GM19328 (cell line): Measurements from ENCODE around the gene TREH.
"Not testable (repeated sequence)": the region's sequence is repeated elsewhere in the genome, so short reads cannot be mapped to it uniquely, and the experiment has no call there.

Experiments
- ATAC-seq: cut with Tn5 transposase; IDR thresholded peaks from one replicate; pipeline ENCODE4 v1.9.1; 2021; ENCODE audit warnings: mild to moderate bottlenecking, moderate library complexity; ENCODE audit not compliant: unreplicated experiment

Gene TREH

GRCh38 chr11:118679483-118679882 lies at the start of gene TREH:
Gene TREH, minus strand, starts transcription at chr11:118679650. Its CDS starts 23 bp downstream, at chr11:118679627.
- no peak for ATAC-seq

- ATAC-seq, result not testable (repeated sequence)
These were observed 48.7 kb upstream of the TREH start for GRCh38 chr11:118728112-118728511.

- ATAC-seq, result not testable (repeated sequence)
These were observed 48.2 kb upstream of the TREH start for GRCh38 chr11:118727721-118728066.

- ATAC-seq, result not testable (repeated sequence)
These were observed 47.7 kb upstream of the TREH start for GRCh38 chr11:118727001-118727720.

- ATAC-seq, result not testable (repeated sequence)
These were observed 42.1 kb upstream of the TREH start for GRCh38 chr11:118721478-118722015.

- ATAC-seq, result not testable (repeated sequence)
These were observed 41.3 kb upstream of the TREH start for GRCh38 chr11:118720740-118721139.

- not testable (repeated sequence) for ATAC-seq
These were observed 40.6 kb upstream of the TREH start for GRCh38 chr11:118720078-118720477.

- not testable (repeated sequence) for ATAC-seq
These were observed 39.1 kb upstream of the TREH start for GRCh38 chr11:118718562-118718961.

- not testable (repeated sequence) for ATAC-seq
These were observed 38.3 kb upstream of the TREH start for GRCh38 chr11:118717733-118718132.

- ATAC-seq, result not testable (repeated sequence)
These were observed 37.8 kb upstream of the TREH start for GRCh38 chr11:118717221-118717620.

- no peak for ATAC-seq
These were observed 36.4 kb upstream of the TREH start for GRCh38 chr11:118715837-118716260.

GRCh38 chr11:118715245-118715831 lies 35.9 kb upstream of the TREH start:
- ATAC-seq, result no peak

- ATAC-seq, result no peak
These were observed 35.4 kb upstream of the TREH start for GRCh38 chr11:118714816-118715215.

GRCh38 chr11:118714416-118714815 lies 35.0 kb upstream of the TREH start:
- ATAC-seq, result not testable (repeated sequence)

GRCh38 chr11:118708296-118708695 lies 28.8 kb upstream of the TREH start:
- no peak for ATAC-seq

- ATAC-seq, result no peak
These were observed 27.0 kb upstream of the TREH start for GRCh38 chr11:118706546-118706825.

- no peak for ATAC-seq
These were observed 26.5 kb upstream of the TREH start for GRCh38 chr11:118705791-118706545.

GRCh38 chr11:118705111-118705741 lies 25.8 kb upstream of the TREH start:
- ATAC-seq, result no peak

GRCh38 chr11:118703563-118704106 lies 24.2 kb upstream of the TREH start:
- ATAC-seq, result no peak

- no peak for ATAC-seq
These were observed 20.2 kb upstream of the TREH start for GRCh38 chr11:118699506-118700220.
